Stimulated activated CD8-positive, alpha-beta memory T cell treated with anti-CD3 and anti-CD28 coated beads, Interleukin-15, amount 100 ng/mL, for 1 hour (primary cell): ENCODE results near the gene HNRNPK.
"Not testable (repeated sequence)": the region's sequence is repeated elsewhere in the genome, so short reads cannot be mapped to it uniquely, and the experiment has no call there.

Source experiments
- DNase-seq: peaks from one replicate; pipeline ENCODE4 v3.0.0-alpha.2; 2020; ENCODE audit warnings: low read depth

HNRNPK gene

DNA sequence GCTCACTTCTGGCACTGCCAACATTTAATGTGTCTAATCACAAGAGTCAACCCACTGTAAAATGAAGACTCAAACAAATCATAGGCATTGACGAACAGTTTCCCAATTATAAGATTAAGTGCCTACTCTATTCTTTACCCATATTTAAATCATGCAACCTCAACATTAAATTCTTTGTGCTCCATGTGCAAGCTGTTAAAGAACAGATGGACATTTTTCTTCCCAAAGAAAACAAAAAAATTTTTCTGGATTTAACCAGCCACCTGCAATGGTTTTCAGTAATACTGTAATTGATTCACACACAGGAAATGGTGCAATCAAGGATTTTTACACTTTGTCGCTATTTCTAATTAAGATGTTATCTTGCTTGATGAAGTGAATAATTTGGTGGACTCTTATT is 3.6 kb downstream of the HNRNPK start:
- no peak for DNase-seq

GRCh38 chr9:83975300-83975699 is 4.7 kb downstream of the HNRNPK start:
- DNase-seq = no peak

- DNase-seq = no peak
These were observed 7.7 kb downstream of the HNRNPK start for GRCh38 chr9:83972286-83972685.

DNA sequence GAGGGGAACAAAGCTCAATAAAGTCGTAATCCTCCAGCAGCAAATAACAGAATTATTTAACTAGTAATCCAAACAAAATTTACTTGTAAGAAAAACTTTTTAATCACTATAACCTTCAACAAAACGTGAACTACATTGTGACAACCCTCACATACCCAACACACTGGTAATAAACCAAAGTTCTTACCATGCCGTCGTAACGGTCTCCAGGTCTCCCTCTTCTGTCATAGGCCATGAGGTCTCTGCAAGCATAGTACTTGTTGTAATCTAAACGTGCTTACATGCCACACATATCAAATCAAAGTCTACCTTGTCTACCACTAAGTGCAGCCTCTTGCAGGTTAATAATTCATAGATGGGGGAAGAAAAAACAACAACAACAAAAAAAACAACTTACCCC is 8.5 kb downstream of the HNRNPK start:
- DNase-seq = no peak

DNA sequence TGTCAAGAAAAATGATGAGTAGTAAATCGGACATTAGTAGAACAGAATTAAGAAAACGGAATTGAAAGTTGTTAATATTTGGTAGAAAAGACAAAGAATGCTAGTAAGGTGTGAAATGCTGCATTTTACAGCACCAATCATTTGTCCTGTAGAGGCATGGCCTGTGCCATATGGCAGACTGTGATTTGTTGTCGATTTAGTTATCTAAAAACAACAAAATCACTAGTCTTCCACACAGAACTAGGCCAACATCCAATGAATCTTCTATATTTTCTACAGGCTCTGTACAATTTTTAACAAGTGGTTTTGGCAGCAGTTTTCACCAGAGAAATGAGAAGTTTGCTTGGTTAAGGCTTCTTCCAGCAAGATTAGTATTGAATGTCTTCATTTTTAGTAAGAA is 10.4 kb downstream of the HNRNPK start:
- DNase-seq = no peak

- DNase-seq = no peak
These were observed 12.9 kb downstream of the HNRNPK start for GRCh38 chr9:83967073-83967472.

DNA sequence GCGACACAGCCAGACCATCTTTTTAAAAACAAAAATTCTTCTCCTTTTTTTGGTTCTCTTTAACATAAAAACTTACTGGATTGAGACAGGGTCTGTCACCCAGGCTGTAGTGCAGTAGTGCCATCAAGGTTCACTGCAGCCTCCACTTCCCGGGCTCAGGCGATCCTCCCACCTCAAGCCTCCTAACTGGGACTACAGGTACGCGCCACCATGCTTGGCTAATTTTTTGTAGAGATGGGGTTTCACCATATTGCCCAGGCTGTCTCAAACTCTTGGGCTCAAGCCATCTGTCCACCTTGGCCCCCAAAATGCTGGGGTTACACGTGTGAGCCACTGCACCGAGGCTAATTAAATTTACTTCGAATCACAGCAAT is 13.8 kb downstream of the HNRNPK start:
- no peak for DNase-seq

DNA sequence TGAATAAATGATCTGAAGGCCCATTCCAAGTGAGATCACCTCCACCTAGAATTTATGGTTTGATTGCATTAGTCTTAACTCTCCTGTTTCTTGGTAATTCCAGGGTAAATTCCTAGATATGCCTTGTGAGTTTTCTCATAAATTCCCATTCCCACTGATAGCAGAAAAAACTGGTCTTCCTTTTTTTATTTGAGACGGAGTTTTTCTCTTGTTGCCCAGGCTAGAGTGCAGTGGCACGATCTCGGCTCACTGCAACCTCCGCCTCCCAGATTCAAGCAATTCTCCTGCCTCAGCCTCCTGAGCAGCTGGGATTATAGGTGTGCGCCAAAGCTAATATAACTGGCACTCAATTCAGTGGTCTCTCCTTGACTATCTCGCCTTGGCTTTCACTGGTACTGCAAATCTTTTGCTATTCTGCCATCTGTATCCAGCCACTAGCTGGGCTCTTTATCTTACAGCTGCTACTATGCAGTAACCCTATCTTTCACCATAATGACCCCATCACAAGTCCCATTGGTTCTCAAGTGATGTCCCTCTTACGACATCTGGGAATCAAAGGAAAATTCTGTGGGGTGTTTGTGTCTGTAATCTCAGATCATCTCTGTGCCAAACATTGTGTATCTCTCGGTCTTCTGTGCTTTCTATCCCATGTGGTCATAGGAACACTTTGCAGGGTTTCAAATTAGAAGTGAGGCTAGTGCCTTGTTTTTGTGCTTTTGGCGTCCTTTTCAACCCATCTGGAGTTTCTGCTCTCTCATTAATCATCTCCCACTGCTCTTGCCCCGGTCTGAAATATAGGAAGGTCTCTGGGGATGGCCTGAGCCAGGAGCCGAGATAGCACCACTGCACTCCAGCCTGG is 14.4 kb downstream of the HNRNPK start:
- DNase-seq = no peak

DNA sequence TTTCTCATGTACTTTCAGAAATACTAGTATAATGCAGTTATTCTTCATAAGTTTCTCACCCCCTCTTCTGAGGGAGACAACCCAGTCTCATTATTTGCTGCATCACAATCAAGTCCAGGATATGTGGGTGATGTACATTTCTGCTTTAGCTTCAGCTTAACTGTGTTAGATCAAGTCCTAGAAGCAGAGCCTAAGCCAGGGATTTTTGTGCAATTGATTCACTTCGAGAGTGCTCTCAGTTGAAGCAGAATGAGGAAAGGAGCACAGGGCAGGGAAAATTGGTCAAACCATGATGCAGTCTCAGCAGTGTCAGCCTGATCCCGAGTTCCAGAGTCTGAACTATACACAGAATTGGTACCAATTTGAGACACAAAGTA is 15.1 kb downstream of the HNRNPK start:
- no peak for DNase-seq

DNA sequence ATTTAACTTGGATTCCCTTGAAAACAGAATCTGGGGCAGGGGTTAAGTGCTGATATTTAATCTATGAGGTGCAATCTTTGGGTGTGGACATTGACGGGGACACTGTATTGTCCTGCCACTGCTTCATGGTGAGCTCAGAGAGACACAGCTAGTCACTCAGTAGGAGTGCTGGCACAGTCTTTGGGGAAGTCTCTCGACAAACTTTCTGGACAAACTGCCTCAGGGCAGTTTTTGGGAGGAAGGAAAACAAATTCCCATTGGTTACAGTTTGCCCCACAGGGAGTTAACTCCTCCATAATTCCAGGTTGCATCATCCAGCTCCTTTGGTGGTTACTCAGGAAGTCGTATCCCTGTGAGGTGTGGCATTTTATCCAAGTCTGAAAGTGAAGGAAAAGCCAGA is 17.9 kb downstream of the HNRNPK start:
- DNase-seq = no peak

- no peak for DNase-seq
These were observed 19.0 kb downstream of the HNRNPK start for GRCh38 chr9:83960991-83961390.

DNA sequence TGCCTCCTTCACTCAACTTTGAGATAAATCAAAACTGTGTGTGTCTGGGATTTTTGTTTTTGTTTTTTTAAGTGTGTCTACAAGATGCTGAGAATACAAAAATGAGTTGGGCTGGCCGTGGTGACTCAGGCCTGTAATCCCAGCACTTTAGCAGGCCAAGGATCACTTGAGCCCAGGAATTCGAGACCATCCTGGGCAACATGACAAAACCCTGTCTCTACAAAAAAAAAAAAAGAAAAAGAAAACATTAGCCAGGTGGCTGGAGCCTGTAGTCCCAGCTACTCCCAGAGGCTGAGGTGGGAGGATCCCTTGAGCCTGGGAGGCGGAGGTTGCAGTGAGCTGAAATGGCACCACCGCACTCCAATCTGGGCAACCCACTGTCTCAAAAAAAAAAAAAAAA is 21.0 kb downstream of the HNRNPK start:
- no peak for DNase-seq

DNA sequence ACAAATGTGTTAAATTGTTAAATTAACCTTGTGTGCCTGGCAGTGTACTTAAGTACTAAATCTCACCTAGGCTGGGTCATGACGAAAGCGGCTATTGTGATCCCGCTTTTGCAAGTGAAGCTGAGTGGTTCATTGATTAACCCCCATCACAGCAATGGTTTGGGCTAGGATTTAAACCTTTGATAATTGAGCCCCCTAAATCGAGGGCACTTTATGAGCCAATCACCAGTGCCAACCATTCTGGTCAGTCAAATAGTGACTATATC is 22.8 kb downstream of the HNRNPK start:
- no peak for DNase-seq

GRCh38 chr9:83956436-83957247 is 23.4 kb downstream of the HNRNPK start:
- peak; percentile 16 for DNase-seq

GRCh38 chr9:83956086-83956435 is 24.0 kb downstream of the HNRNPK start:
- DNase-seq = no peak

DNA sequence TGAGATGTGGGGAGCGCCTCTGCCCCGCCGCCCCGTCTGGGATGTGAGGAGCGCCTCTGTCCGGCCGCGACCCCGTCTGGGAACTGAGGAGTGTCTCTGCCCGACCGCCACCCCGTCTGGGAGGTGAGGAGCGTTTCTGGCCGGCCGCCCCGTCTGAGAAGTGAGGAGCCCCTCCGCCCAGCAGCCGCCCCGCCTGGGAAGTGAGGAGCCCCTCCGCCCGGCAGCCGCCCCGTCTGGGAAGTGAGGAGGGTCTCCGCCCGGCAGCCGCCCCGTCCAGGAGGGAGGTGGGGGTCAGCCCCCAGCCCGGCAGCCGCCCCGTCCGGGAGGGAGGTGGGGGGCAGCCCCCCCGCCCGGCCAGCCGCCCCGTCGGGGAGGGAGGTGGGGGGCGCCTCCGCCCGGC is 31.9 kb downstream of the HNRNPK start:
- not testable (repeated sequence) for DNase-seq

DNA sequence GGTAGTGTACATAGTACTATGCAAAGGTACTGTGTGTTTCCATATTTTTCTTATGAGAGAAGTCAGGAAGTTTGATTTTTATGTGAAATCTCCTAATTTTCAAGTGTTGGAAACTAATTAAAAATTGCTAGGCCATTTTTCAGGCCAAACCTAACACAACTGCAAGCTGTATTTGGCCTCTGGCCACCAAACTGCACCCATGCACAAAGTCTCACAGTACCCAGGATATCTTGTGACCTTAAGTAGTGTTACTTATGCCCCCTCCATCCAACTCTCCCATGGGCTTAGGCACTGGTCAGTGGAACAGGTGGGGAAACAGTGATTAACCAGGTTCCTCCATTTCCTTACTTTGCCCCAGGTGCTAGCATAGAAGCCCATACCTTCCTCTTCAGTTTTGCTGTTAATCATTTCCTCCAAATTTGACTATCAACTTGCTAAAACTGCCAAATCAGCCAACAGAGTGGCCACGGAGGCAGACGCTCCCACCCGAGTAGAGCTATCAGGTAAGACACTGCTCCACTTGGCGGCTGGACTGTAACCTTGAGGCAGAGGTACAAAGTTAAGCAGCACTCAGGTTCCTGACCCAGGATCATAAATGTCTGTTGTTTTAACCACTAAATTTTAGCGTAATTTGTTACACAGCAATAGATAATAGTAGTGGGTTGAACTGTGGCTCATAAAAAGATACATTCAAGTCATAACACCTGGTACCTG is 39.3 kb downstream of the HNRNPK start:
- no peak for DNase-seq

DNA sequence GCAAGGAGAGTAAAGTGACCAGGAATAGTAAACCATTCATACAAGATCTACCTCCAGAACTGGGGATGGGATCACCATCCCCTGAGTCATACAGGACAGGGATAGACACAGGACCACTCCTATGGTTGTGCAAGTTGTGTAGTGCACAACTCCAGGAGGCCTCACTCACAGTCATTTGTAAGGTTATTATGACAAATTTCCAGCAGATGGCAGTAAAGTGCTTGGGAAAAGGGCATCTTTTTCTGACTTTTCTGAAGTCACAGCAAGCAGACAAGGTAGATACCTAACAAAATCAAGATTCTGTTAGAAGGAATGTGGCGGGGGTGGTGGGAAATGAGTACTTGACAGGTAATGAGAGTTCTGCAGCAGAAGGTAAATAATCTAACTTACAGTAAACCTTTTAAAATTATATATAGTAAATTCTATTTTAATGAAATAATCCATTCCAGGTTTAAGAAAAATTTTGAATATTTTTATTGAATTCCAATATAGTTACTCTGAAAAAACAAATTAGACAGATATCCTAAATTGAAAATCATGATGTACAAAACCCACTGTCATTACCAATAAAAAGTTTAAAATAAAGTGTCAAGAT is 42.1 kb downstream of the HNRNPK start:
- no peak for DNase-seq

DNA sequence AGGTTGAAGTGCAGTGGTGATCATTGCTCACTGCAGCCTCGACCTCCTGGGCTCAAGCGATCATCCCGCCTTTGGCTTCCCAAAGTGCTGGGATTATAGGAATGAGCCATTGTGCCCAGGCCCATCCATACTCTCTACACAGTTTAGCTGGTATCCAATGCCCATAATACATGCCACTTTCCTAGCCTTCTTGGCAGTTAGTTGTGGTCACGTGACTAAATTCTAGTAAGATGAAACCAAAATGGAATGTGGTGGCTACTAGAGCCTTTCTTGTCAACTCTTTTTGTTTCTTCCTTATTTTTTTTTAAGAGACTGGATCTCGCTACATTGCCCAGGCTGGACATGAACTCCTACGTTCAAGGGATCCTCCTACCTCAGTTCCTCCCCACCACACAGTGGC is 43.5 kb downstream of the HNRNPK start:
- DNase-seq = no peak

- DNase-seq = no peak
These were observed 44.6 kb downstream of the HNRNPK start for GRCh38 chr9:83935276-83935935.

DNA sequence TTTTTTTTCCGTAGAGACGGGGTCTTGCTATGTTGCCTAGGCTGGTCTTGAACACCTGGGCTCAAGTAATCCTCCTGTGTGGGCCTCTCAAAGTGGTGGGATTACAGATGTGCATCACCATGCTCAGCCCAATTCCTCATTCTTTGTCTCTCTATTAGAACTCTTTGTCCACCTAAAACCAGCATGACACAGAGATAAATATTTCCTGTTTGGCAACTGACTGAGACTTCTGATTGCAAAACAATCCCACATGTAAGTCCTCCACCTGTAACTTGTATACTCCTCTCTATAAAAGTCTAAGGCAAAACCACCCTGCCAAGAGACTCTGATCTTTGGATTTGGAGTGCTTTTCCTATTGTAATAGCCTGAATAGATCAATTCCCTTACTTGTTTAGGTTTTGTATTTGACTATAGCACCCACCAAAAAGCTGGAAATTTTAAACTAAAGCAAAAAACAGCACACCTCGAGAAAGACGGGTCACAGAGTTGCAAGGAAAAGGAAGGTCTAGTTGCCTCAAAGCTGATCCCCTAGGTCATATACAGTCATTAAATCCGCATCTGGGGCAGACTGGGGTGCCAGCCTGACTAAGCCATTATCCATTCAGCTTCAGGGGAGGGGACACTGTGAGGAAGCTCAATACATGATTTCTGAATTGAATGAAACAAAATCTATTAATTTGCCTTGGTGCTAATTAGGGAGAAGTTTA is 45.3 kb downstream of the HNRNPK start:
- no peak for DNase-seq

DNA sequence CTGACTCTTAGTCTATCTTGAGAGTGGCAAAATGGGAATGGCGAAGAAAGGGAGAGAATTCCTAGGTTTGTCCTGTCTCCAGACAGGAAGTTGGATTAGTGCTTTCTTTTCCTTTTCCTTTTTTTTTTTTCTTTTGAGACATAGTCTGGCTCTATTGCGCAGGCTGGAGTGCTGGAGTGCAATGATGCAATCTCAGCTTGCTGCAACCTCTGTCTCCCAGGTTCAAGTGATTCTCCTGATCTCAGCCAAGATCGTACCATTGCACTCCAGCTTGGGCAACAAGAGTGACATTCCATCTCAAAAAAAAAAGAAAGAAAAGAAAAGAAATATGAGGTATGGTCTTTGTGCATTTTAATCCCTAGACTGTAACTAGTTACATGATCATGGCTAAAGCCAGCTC is 46.2 kb downstream of the HNRNPK start:
- DNase-seq = no peak
